Measurements from ENCODE around the gene ILRUN. TPM values are rescaled to one million over a fixed set of nuclear protein-coding genes. Genes with fewer than 3 reads are reported as not detected.

Gene ILRUN
- total and polyA plus RNA-seq, 9 of the 15 experiments (the other 6 are each of a cell fraction or from before 2014, with no cell fraction given), result 24.9 to 78.9 (median 53.4) TPM

DNA sequence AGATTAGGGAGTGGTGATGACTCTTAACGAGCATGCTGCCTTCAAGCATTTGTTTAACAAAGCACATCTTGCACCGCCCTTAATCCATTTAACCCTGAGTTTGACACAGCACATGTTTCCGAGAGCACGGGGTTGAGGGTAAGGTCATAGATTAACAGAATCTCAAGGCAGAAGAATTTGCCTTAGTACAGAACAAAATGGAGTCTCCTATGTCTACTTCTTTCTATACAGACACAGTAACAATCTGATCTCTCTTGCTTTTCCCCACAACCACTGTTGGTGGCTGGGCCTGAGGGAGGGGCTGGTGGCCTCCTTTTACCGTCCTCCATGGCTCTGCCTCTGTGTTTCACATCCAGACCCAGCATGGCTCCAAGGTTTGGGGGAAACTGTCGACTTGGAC is 23.6 kb upstream of the ILRUN start (continued):
- TF ChIP-seq ZBTB12 (CRISPR knock-in tag; IDR thresholded peaks at IDR 0.05) (peak; percentile 75), ZNF76 (CRISPR knock-in tag; IDR thresholded peaks at IDR 0.05; ENCODE audit: borderline replicate concordance) (peak; percentile 94; the same call in 1 of the 2 replicates), ERF (CRISPR knock-in tag; IDR thresholded peaks at IDR 0.05) (peak; percentile 94), RHOXF2B (CRISPR knock-in tag; conservative IDR thresholded peaks at IDR 0.05) (0 out of 2 replicates have a peak, but pooled peaks have one; percentile 10), CLOCK (CRISPR knock-in tag; IDR thresholded peaks at IDR 0.05; ENCODE audit: borderline replicate concordance) (peak; percentile 84; the same call in 1 of the 2 replicates), ZNF592 (IDR thresholded peaks at IDR 0.05) (peak; percentile 100), ARID1B (IDR thresholded peaks at IDR 0.05) (peak; percentile 25; the same call in 1 of the 2 replicates), HINFP (tag; conservative IDR thresholded peaks at IDR 0.05; ENCODE audit: low read depth) (peak; percentile 89), CBFA2T2 (conservative IDR thresholded peaks at IDR 0.05) (0 out of 2 replicates have a peak, but pooled peaks have one; percentile 16), ZNF589 (CRISPR knock-in tag; IDR thresholded peaks at IDR 0.05; ENCODE audit: low read depth) (peak; percentile 87), NFE2L1 (tag; IDR thresholded peaks at IDR 0.05; ENCODE audit: borderline replicate concordance, low read depth) (peak; percentile 63; the same call in 1 of the 2 replicates), ASH1L (IDR thresholded peaks at IDR 0.05; ENCODE audit: borderline replicate concordance, low read depth, partially characterized antibody) (peak; percentile 13), ZNF766 (CRISPR knock-in tag; conservative IDR thresholded peaks at IDR 0.05) (peak; percentile 83; the same call in 1 of the 2 replicates), DMBX1 (CRISPR knock-in tag; IDR thresholded peaks at IDR 0.05; ENCODE audit: borderline replicate concordance) (peak; percentile 99), ZNF444 (CRISPR knock-in tag; IDR thresholded peaks at IDR 0.05) (peak; percentile 78; the same call in 1 of the 2 replicates)
- TF ChIP-seq, protein P1, sequence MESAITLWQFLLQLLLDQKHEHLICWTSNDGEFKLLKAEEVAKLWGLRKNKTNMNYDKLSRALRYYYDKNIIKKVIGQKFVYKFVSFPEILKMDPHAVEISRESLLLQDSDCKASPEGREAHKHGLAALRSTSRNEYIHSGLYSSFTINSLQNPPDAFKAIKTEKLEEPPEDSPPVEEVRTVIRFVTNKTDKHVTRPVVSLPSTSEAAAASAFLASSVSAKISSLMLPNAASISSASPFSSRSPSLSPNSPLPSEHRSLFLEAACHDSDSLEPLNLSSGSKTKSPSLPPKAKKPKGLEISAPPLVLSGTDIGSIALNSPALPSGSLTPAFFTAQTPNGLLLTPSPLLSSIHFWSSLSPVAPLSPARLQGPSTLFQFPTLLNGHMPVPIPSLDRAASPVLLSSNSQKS (CRISPR knock-in tag; IDR thresholded peaks at IDR 0.05), result peak; percentile 69; the same call in 1 of the 2 replicates

All from K562 (cell line).